ENCODE results near the gene CAMTA1.

Gene CAMTA1

DNA sequence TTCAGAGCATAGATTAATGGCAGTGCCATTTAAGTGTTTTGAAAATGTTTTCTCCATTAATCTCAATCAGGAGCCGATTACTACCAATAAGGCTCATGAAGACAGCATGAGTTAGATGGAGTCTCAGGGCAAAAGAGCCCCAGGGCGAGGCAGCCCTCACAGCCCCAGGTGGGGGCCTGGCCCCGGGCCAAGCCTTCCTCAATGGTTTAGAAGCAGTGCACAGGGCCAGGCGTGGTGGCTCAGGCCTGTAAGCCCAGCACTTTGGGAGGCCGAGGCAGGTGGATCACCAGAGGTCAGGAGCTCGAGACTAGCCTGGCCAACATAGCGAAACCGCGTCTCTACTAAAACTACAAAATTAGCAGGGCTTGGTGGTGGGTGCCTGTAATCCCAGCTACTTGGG, 637.7 kb downstream of the CAMTA1 start:
- TF ChIP-seq EZH2 (optimal IDR thresholded peaks at IDR 0.05; ENCODE audit: low read depth, low read length): no peak
- TF ChIP-seq EZH2phosphoT487 (IDR thresholded peaks at IDR 0.05; ENCODE audit: low read length): no peak
- TF ChIP-seq, protein P1, sequence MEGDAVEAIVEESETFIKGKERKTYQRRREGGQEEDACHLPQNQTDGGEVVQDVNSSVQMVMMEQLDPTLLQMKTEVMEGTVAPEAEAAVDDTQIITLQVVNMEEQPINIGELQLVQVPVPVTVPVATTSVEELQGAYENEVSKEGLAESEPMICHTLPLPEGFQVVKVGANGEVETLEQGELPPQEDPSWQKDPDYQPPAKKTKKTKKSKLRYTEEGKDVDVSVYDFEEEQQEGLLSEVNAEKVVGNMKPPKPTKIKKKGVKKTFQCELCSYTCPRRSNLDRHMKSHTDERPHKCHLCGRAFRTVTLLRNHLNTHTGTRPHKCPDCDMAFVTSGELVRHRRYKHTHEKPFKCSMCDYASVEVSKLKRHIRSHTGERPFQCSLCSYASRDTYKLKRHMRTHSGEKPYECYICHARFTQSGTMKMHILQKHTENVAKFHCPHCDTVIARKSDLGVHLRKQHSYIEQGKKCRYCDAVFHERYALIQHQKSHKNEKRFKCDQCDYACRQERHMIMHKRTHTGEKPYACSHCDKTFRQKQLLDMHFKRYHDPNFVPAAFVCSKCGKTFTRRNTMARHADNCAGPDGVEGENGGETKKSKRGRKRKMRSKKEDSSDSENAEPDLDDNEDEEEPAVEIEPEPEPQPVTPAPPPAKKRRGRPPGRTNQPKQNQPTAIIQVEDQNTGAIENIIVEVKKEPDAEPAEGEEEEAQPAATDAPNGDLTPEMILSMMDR (IDR thresholded peaks at IDR 0.05; ENCODE audit: low read length): no peak
- no peaks in the 10 kb centered on the region for H3K36me3 ChIP-seq (replicated peaks; ENCODE audit: insufficient read depth, low read length)
- H3K27ac ChIP-seq (ENCODE audit: low read length): no peak overlapping the region

DNA sequence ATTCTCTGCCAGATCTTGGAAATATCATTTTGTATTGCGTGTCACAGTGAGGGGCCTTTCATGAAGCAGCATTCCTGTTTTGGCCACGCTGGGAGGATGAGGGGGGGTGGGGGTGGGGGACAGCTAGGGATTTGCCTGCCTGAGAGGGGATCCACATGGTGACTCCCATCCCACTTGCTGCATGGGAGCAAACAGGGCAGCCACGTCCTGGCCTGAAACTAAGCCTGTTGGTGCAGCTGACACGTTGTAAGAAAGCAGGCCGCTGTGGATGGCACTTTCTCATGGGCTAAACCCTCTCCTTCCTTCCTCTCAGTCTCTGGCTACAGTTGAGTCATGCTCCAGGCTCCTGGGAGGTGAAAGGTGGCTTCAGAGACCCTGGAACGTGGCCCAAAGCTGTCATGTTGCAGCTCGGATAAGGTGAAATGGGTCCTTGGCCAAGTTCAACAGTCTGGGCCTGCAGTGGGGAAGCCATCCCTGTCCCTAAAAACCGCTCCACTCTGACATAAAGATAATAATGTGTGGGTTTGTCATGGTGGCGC, 639.2 kb downstream of the CAMTA1 start:
- no peak for DNase-seq
- Histone ChIP-seq H3K27me3 (replicated peaks; ENCODE audit: insufficient read depth, low read length) (peaks cover 97% of the 10 kb centered on the region), H3K4me3 (ENCODE audit: low read length) (no peak overlapping the region)

More for the DNA sequence above, 637.7 kb downstream of the CAMTA1 start:
- Histone ChIP-seq H2AFZ (ENCODE audit: low read length) (no peak overlapping the region), H3K4me2 (ENCODE audit: low read depth, low read length) (no peak overlapping the region), H3K9me2 (replicated peaks; ENCODE audit: insufficient read depth, low read length) (no peaks in the 10 kb centered on the region), H3K9ac (ENCODE audit: low read length) (no peak overlapping the region), H3K4me3 (ENCODE audit: low read length) (no peak overlapping the region), H3K27me3 (replicated peaks; ENCODE audit: insufficient read depth, low read length) (peaks cover 96% of the 10 kb centered on the region), H3K9me3 (replicated peaks; ENCODE audit: insufficient read depth, low read length) (no peaks in the 10 kb centered on the region), H3F3A (ENCODE audit: insufficient read depth, low read length) (no peaks in the 10 kb centered on the region), H3K79me2 (ENCODE audit: low read length) (no peaks in the 10 kb centered on the region), H3K4me1 (ENCODE audit: low read length) (no peaks in the 10 kb centered on the region), H4K20me1 (ENCODE audit: insufficient read depth, low read length) (no peaks in the 10 kb centered on the region)
- no peak for DNase-seq

DNA sequence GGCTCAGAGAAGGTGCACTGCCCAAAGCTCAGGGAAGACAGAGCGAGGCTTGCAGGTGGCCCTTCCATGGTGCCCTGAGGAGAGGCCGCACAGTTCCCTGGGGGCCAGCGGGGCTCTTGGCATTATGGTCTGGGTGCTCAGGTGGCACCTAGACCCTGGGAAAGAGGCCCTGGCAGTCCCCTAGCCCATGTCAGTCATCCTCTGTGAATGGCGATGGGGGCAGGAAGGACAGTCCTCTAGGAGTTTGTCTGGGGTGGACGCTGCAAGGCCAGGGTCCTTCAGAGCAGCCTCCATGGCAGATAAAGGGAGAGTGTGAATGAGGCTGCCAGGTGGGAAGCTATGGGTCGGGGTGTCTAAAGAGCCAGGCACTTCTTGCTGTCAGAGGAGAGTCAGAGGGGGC, 640.0 kb downstream of the CAMTA1 start:
- Histone ChIP-seq H3K27ac (ENCODE audit: low read length) (no peak overlapping the region), H2AFZ (ENCODE audit: low read length) (no peak overlapping the region), H3K4me2 (ENCODE audit: low read depth, low read length) (no peak overlapping the region), H3K79me2 (ENCODE audit: low read length) (no peaks in the 10 kb centered on the region), H3K4me1 (ENCODE audit: low read length) (no peaks in the 10 kb centered on the region), H3K9me3 (replicated peaks; ENCODE audit: insufficient read depth, low read length) (no peaks in the 10 kb centered on the region), H3K9me2 (replicated peaks; ENCODE audit: insufficient read depth, low read length) (no peaks in the 10 kb centered on the region), H3K4me3 (ENCODE audit: low read length) (no peak overlapping the region), H3K9ac (ENCODE audit: low read length) (no peak overlapping the region), H3K36me3 (replicated peaks; ENCODE audit: insufficient read depth, low read length) (no peaks in the 10 kb centered on the region), H4K20me1 (ENCODE audit: insufficient read depth, low read length) (no peaks in the 10 kb centered on the region), H3K27me3 (replicated peaks; ENCODE audit: insufficient read depth, low read length) (peaks cover 89% of the 10 kb centered on the region), H3F3A (ENCODE audit: insufficient read depth, low read length) (no peaks in the 10 kb centered on the region)
- TF ChIP-seq EZH2phosphoT487 (IDR thresholded peaks at IDR 0.05; ENCODE audit: low read length) (no peak), EZH2 (optimal IDR thresholded peaks at IDR 0.05; ENCODE audit: low read depth, low read length) (no peak)
- TF ChIP-seq, protein P1 (IDR thresholded peaks at IDR 0.05; ENCODE audit: low read length): no peak
- DNase-seq: no peak

More for the DNA sequence above, 639.2 kb downstream of the CAMTA1 start:
- Histone ChIP-seq H3K9me2 (replicated peaks; ENCODE audit: insufficient read depth, low read length) (no peaks in the 10 kb centered on the region), H3K9ac (ENCODE audit: low read length) (no peak overlapping the region), H3K4me1 (ENCODE audit: low read length) (no peaks in the 10 kb centered on the region), H3K27ac (ENCODE audit: low read length) (no peak overlapping the region), H3K9me3 (replicated peaks; ENCODE audit: insufficient read depth, low read length) (no peaks in the 10 kb centered on the region), H3K36me3 (replicated peaks; ENCODE audit: insufficient read depth, low read length) (no peaks in the 10 kb centered on the region), H2AFZ (ENCODE audit: low read length) (no peak overlapping the region), H3F3A (ENCODE audit: insufficient read depth, low read length) (no peaks in the 10 kb centered on the region), H4K20me1 (ENCODE audit: insufficient read depth, low read length) (no peaks in the 10 kb centered on the region), H3K4me2 (ENCODE audit: low read depth, low read length) (no peak overlapping the region), H3K79me2 (ENCODE audit: low read length) (no peaks in the 10 kb centered on the region)
- TF ChIP-seq, protein P1 (IDR thresholded peaks at IDR 0.05; ENCODE audit: low read length): no peak
- TF ChIP-seq EZH2 (optimal IDR thresholded peaks at IDR 0.05; ENCODE audit: low read depth, low read length): no peak
- TF ChIP-seq EZH2phosphoT487 (IDR thresholded peaks at IDR 0.05; ENCODE audit: low read length): no peak
